GDM1 (cell line): ENCODE data around the gene C9orf50.

Source experiments
- DNase-seq: peaks from one replicate; lab custom pipeline; 2025; lab: John Stamatoyannopoulos, UW

C9orf50 gene

GRCh38 chr9:129630967-129631673 lies 10.2 kb upstream of the C9orf50 start:
- no peak for DNase-seq

GRCh38 chr9:129629251-129629820 lies 8.4 kb upstream of the C9orf50 start:
- DNase-seq = no peak

- no peak for DNase-seq
These were observed 7.8 kb upstream of the C9orf50 start for GRCh38 chr9:129628709-129629108.

GRCh38 chr9:129627556-129628440 lies 6.9 kb upstream of the C9orf50 start:
- no peak for DNase-seq

GRCh38 chr9:129626625-129627284 lies 5.9 kb upstream of the C9orf50 start:
- DNase-seq = no peak

DNA sequence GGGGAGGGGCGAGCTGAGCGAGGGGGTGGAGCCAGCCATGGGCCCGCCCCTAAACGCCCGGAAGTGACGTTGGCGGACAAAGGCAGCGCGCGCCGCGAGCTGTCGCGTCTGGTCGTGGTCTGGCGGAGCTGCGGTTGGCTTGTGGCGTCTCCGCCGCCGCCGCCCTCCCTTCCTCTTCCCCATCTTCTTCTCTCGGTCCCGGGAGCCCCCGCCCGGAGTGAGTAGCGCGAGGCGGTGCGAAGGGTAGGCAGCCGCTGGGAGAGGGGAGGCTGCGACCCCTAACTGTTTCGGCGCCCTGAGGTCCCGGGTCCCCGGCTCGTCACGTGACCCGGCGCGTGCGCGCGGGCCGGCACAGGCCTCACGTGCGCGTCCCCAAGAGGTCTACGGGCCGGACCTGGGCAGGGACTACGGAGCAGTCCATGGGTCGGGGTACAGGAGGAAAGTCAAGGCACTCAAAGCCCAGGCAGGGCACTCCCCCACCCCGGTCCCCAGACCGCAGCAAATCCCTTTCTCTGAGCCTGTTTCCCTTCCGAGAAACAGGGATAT lies 5.3 kb upstream of the C9orf50 start, which contains the start of gene NTMT1:
Gene NTMT1, plus strand, starts transcription at position 85 of the 546 bp plus-strand sequence. CDS start 6,541 bp downstream, outside the sequence.
- peak; percentile 77 for DNase-seq

DNA sequence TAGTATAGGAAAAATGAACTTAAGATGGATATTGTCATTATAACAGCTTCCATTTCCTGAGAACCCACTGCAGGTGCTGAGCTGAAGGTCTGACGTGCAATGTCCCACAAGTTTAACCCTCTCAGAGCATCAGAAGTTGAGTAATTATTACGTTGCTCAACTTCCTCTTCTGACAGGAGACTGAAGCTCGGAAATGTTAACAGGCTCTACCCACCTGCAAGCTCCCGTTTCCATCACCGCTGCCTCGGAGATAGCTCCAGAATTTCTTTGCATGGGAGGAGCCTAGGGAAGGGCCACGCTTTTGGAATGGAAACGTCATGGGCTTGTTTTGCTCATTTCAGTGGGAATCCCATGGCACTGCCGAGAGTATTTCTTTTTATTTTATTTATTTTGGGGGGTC lies 4.0 kb upstream of the C9orf50 start:
- peak; percentile 34 for DNase-seq

DNA sequence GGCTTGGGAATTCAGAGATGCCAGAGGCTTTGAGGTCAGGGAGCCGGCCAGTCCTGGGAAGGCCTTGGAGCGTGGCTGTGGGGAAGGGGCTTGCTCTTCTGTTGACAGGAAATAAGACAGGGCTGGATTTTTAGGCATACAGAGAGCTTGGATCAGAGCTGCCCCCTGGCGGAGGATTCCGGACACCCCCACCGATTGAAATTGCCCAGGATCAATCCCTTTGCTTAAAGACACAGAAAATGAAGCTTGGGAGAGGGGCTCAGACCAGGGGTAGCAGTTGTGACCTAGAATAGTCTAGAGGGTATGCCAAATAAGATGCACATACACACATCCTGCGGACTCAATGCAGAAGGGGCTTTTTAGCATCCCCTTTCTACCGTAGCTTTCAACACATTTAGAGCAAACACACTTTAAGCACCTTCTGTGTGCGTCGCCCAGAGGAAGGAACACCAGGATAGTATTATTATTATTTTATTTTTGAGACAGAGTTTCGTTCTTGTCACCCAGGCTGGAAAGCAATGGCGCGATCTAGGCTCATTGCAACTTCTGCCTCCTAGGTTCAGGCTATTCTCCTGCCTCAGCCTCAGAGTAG lies 3.4 kb upstream of the C9orf50 start:
- DNase-seq = peak; percentile 26

GRCh38 chr9:129623331-129623730 lies 2.4 kb upstream of the C9orf50 start:
- DNase-seq = no peak

GRCh38 chr9:129619787-129620668 lies 873 bp downstream of the C9orf50 start:
- no peak for DNase-seq

GRCh38 chr9:129617167-129617566 lies 3.7 kb downstream of the C9orf50 start:
- DNase-seq = no peak

DNA sequence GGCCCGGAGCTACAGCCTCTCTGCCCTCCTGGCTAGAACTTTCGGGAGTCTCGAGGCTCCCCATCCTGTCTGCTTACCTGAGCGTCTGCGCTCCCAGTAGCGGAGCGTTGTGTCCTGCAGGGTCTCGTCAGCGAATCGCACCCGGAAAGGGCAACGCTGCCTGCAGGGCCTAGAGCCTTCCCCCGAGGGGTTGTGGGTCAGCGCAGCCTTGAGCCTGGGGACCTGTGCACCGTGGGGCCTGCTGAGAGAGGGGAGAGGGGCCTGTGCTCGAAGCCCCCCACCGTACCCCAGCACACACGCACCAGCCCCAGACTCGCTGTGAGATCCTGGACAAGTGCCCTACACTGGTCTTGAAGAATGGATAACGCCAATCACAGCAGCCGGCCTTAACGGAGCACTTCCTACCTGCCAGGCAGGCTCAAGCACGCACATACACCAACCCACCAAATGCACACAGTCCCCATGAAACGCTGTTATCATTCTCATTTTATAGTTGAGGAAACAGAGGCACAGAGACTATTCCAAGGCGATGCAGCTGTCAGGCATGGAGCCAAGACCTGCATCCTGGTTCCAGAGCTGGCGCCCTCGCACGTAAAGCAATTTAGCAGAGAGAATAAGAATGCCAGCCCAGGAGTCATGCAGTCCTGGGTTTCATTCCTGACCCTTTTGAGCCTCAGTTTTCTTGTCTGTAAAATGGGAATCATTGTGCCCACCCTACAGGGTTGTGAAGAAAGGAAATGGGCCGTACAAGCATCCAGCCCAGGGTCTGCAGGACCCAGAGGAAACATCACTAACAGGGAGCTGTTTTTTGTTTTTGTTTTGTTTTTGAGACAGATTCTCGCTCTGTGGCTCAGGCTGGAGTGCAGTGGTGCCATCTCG lies 5.3 kb downstream of the C9orf50 start:
- DNase-seq = no peak

DNA sequence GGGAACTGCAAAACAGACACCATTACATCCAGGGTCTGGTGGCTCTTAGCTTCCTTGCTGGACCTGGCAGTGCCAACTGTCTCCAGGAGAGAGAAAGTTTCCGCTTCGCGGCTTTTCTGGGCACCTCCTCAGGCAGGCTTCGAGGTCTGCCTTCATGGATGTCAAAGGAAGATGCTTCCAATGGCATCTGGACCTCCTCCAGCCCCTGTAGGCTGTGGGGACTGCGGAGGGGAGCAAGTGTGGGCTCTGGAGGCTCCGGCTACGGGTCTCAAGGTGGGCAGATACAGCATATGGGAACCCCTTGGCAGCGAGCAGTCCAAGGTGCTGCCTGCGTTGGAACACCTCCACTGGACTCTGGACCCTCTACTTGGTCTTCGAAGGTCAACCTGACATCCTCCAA lies 6.0 kb downstream of the C9orf50 start:
- no peak for DNase-seq

DNA sequence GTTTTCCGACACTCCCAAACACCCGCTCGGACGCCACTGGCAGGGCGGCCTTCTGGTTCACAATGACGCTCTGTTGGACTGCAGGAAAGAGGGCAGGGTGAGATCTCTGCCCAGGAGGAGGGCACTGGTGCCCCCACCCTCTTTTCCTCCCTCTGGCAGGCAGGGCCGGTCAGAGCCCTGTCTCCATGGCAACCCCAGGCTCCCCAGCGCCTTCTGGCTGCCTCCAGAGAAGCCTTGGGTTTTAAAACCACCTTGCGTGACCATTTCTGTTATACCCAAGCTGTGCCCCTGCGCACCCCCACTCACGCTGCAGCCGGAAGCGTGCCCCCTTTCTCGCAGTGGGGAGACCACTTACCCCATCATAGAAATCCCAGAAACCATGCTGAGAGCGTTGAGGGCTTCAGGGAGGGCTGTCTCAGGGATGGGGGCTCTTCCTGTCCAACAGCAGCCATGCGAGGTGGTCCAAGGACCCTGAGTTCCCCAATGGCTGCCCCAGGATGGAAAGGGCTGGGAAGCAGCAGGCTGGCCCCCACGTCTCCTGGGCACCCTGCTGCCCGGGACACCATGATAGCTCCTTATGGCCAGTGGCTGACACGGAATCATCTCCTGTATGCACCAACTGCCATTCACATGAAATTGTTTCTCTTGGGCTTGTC lies 7.3 kb downstream of the C9orf50 start:
- DNase-seq = no peak

- no peak for DNase-seq
These were observed 7.9 kb downstream of the C9orf50 start for GRCh38 chr9:129612815-129613519.

DNA sequence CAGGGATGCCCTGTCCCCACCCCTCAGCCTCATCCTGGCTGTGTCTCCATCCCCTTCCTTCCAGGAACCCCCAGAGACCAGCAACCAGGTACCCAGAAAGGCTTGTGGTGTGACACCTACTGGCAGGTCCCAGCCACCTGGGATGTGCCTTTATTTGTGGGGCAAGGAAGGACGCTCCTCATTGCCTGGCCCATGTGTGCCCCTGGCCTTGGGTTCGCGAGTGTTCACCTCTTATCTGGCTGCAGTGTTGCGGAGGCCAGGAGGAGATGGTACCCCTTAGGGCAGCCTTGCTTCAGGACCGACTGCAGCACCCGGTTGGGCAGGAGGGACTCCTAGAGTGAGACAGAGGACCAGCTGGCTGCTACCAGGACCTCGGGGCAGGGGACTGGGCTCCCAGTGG lies 8.8 kb downstream of the C9orf50 start:
- no peak for DNase-seq

- no peak for DNase-seq
These were observed 9.5 kb downstream of the C9orf50 start for GRCh38 chr9:129611307-129611800.
